ENCODE measurements around the gene ITGB5.
"Not testable (repeated sequence)": the region's sequence is repeated elsewhere in the genome, so short reads cannot be mapped to it uniquely, and the experiment has no call there.

ITGB5 gene

GRCh38 chr3:124769462-124769861, 117.7 kb downstream of the ITGB5 start:
- DNase-seq (ENCODE audit: low read depth), result no peak

DNA sequence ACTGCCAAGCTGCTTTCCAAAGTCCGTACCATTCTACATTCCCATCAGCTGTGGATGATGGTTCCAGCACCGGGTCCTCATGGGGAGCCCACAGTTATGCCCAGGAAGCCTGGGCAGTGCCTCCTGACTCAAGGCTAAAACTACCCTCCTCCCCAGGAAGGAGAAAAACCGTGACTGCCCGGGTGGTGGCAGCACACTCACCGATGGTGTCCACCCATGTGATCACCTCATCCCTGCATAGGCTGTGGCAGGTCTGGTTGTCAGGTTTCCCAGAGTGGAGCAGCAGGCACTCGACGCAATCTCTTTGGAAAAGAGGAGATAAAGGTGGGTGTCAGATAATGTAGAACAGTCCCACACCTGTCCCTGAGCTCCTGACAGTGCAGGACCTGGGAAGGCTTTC, 118.4 kb downstream of the ITGB5 start:
- no peak for DNase-seq (ENCODE audit: low read depth)

DNA sequence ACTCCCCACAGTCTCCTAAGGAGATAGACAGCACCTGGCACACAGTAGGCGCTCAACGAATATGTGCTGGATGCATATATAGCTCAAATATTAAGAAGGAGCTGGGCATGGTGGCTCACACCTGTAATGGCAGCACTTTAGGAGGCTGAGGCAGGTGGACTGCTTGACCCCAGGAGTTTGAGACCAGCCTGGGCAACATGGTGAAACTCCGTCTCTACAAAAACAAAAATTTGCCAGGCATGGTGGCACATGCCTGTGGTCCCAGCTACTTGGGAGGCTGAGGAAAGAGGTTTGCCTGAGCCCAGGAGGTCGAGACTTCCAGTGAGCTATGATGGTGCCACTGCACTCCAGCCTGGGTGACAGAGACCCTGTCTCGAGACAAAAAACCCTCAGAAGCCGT, 119.5 kb downstream of the ITGB5 start:
- no peak for DNase-seq (ENCODE audit: low read depth)

DNA sequence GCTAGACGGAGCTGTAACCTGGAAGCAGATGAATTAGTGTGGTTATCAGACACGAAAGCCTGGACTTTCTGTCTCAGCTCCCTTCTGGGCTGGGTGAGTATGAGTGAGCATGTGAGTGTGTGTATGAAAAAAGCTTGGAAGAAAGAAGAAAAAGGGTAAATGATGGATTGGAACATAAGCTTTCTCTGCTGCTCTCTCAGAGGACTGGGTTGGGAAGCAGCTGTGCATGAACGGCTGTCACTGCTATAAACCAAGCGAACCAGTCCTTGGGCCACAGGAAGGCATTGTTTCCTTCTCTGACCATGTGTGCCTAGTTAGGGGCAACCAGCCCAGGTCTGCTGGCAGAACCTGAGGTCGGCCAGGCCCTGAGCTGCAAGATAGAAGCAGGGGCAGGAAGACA, 119.9 kb downstream of the ITGB5 start:
- DNase-seq (ENCODE audit: low read depth), result no peak

DNA sequence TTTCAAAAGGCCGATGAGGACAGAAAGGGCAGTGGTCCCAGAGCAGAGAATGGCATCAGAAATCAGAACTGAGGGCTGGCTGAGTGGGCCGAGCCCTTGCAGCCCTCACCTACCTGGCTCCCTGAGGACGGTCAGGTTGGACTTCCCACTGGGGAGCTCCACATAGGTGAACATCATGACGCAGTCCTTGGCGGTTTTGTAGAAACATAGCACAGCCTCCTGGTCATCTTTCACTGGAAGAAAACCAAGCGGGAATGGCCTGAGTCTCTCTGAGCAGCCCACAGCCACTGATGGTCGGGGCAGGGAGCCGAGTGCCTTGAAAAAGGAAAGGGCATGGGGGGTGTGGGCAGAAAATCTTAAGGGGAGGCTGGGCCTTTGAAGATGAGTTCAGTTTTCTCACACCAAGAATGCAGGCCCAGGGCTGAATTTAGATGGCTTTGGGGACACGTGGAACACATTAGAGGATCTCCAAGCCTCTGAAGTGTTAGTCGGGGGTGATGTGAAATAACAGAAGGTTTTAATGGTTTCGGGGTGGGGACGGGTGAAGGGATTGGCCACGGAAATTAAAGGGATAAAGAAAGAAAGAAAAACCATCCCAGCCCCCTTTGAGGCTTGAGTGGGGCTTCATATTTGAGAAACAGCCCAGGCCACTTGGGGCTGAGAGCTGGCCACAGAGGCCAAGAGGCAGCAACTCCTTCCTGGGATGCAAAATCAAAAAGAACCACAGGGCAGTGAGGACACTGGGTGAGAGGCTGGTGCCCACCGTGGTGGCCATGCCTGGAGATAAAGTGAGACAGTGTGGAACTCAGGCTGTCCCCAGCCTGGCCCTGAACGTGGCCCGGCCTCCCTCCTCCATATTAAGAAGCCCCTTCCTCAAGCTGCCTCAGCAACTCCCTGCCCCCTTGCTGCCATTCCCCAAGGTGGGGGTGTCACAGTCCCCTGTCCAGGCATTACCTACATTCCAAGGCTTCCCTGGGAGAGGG, 120.8 kb downstream of the ITGB5 start:
- DNase-seq (ENCODE audit: low read depth), result no peak

- DNase-seq (ENCODE audit: low read depth), result no peak
These were observed 121.8 kb downstream of the ITGB5 start for GRCh38 chr3:124765197-124765840.

- DNase-seq (ENCODE audit: low read depth), result no peak
These were observed 122.4 kb downstream of the ITGB5 start for GRCh38 chr3:124764746-124765145.

DNA sequence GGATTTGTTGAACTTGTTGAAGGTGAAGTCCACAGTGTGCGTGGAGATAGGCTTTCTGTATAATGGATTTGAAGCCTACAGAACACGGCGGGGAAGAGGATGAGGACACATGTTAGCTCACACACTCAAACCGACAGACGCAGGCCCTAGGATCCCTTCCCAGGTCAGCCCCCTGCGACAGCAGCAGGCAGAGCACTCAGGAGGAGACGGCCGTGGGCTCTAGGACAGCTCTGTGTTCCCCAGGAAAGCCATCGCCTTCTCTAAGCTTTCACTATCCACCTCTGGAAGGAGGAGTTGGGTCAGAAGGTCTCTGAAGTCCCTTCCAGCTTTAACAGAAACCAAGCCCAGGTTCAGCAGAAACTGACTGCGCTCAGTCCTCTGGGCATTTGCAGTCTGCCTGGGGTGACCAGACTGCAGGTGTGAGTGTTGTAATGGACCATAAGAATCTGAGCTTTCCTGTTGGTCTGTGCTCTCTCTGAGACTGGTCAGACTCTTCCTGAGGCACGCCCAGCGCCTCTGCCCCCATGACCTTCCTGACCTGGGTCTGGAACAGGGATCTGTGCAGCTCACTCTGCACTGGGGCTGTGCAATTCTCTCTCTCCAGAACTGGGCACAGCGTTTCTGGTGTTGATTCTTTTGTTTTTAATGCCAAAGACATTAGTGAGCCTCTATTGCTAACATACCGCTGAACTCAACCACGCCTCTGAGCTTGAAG, 123.4 kb downstream of the ITGB5 start:
- no peak for DNase-seq (ENCODE audit: low read depth)

- no peak for DNase-seq (ENCODE audit: low read depth)
These were observed 124.0 kb downstream of the ITGB5 start for GRCh38 chr3:124763206-124763605.

GRCh38 chr3:124762661-124763011, 124.5 kb downstream of the ITGB5 start:
- DNase-seq (ENCODE audit: low read depth), result no peak

GRCh38 chr3:124761935-124762660, 125.1 kb downstream of the ITGB5 start:
- no peak for DNase-seq (ENCODE audit: low read depth)

DNA sequence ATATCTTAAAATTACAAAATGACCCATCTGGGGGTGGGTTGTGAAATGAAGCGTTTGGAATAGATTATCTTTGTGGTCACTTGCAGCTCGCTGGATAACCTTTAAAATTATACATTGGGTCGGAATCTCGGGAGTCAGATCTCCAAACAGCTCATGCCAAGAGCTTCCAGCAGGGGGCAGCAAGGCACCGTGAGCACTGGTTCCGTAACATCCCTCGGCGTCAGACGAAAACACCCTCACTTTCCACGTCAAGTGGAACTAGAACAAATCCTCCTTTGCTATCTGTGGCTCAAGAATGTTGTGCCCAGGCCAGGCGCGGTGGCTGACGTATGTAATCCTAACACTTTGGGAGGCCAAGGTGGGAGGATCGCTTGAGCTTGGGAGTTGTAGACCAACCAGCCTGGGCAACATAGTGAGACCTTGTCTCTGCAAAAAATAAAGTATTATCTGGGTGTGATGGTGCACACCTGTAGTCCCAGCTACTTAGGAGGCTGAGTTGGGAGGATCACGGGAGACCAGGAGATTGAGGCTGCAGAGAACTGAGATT, 125.8 kb downstream of the ITGB5 start:
- peak; percentile 70 for DNase-seq (ENCODE audit: low read depth)

DNA sequence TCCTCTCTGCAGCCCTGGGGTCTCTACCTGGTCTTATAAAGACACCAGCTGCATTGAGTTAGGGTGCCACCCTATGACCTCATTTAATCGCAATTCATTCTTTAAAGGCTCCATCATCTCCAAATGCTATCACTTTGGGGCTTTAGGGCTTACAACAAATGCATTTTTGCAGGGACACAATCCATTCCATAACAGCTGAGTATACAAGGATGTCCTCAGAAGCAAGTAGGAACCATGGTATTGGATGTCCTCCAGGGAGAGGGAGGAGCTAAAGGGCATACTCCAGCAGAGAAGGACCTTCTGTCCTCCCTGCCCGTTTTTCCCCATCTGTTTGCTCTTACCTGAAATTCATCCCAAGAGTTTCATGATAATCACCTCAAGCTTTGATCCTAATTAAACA, 126.6 kb downstream of the ITGB5 start:
- DNase-seq (ENCODE audit: low read depth), result no peak

- DNase-seq (ENCODE audit: low read depth), result no peak
These were observed 127.3 kb downstream of the ITGB5 start for GRCh38 chr3:124759666-124760401.

- no peak for DNase-seq (ENCODE audit: low read depth)
These were observed 128.1 kb downstream of the ITGB5 start for GRCh38 chr3:124758851-124759635.

GRCh38 chr3:124757926-124758325, 129.2 kb downstream of the ITGB5 start:
- DNase-seq (ENCODE audit: low read depth), result not testable (repeated sequence)

GRCh38 chr3:124752051-124752450, 135.1 kb downstream of the ITGB5 start:
- no peak for DNase-seq (ENCODE audit: low read depth)

- no peak for DNase-seq (ENCODE audit: low read depth)
These were observed 135.7 kb downstream of the ITGB5 start for GRCh38 chr3:124751501-124751900.

GRCh38 chr3:124749877-124750276, 137.3 kb downstream of the ITGB5 start:
- not testable (repeated sequence) for DNase-seq (ENCODE audit: low read depth)

GRCh38 chr3:124748560-124749198, 138.5 kb downstream of the ITGB5 start:
- DNase-seq (ENCODE audit: low read depth), result no peak
